ENCODE results near the gene BCDIN3D.

BCDIN3D gene

DNA sequence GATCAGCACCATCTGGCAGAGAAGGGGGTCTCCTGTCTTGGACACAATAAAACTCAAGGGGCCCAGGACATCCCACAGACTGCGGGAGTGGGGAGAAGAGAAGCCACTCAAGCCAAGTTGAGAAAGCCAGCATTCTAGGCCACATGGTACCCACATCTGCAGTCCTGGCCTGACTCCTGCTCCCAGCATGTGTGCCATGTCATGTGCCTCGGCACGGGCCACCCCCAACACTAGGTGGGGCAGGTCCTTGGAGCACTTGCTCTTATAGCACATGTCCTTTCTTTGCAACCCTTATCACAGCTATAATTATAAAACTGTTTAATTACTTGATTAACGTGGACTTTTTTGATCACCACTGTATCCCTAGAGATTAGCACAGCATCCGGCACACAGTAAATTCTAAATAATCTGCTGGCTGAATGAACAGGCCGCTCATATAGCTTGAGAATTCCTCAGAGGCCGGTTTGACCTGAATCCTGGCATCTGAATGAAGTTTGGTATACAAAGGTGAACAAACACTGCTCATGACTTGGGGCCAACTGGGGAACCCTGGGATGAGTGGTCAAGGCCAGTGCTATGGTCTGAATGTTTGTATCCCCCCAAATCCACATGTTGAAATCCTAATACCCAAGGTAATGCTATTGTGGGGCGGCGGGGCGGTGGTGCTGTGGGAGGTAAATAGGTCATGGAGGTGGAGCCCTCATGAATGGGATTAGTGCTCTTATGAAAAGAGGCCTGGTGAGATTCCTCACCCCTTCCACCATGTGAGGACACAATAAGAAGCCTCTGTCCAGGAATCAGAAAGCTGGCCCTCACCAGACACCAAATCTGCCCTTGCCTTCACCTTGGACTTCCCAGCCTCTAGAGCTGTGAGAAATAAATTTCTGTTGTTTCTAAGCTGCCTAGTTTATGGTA, 21.3 kb downstream of the BCDIN3D start:
- TF ChIP-seq, protein P1, sequence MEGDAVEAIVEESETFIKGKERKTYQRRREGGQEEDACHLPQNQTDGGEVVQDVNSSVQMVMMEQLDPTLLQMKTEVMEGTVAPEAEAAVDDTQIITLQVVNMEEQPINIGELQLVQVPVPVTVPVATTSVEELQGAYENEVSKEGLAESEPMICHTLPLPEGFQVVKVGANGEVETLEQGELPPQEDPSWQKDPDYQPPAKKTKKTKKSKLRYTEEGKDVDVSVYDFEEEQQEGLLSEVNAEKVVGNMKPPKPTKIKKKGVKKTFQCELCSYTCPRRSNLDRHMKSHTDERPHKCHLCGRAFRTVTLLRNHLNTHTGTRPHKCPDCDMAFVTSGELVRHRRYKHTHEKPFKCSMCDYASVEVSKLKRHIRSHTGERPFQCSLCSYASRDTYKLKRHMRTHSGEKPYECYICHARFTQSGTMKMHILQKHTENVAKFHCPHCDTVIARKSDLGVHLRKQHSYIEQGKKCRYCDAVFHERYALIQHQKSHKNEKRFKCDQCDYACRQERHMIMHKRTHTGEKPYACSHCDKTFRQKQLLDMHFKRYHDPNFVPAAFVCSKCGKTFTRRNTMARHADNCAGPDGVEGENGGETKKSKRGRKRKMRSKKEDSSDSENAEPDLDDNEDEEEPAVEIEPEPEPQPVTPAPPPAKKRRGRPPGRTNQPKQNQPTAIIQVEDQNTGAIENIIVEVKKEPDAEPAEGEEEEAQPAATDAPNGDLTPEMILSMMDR (IDR thresholded peaks at IDR 0.05; ENCODE audit: extremely low read depth, insufficient read depth, missing control alignments) = no peak
- in situ Hi-C loops (cut with MboI; ENCODE audit: low pct_unique_long_range_greater_than_20kb, low sequenced_read_pairs, unreplicated experiment) = no loop called here
- no peak for DNase-seq (ENCODE audit: low spot score)

DNA sequence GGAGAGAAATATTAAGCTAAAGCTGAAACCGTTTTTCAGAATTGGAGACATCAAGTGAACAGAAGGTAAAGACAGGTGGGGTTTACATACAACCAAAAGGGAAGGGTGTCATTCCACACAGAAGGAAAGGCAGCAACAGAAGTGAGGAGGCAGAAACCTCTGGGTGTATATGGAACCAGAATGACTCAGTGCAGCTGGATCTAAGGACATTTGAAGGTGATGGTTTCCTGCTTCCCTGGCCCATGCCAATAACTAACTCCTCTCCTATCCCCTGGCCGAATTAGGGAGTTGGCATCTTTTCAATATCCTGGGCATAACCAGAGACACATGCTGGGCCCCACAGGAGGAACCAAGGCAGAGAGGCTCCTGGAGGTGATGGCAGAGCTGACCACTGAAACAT, 23.1 kb downstream of the BCDIN3D start:
- DNase-seq (ENCODE audit: low spot score) = no peak
- TF ChIP-seq, protein P1 (IDR thresholded peaks at IDR 0.05; ENCODE audit: extremely low read depth, insufficient read depth, missing control alignments) = no peak
- in situ Hi-C loops (cut with MboI; ENCODE audit: low pct_unique_long_range_greater_than_20kb, low sequenced_read_pairs, unreplicated experiment) = no loop called here

- no peak for DNase-seq (ENCODE audit: low spot score)
- in situ Hi-C loops (cut with MboI; ENCODE audit: low pct_unique_long_range_greater_than_20kb, low sequenced_read_pairs, unreplicated experiment) = no loop called here
- TF ChIP-seq, protein P1 (IDR thresholded peaks at IDR 0.05; ENCODE audit: extremely low read depth, insufficient read depth, missing control alignments) = no peak
These were observed 24.5 kb downstream of the BCDIN3D start for GRCh38 chr12:49818241-49818895.

GRCh38 chr12:49813131-49813530, 29.8 kb downstream of the BCDIN3D start:
- DNase-seq (ENCODE audit: low spot score) = no peak
- in situ Hi-C loops (cut with MboI; ENCODE audit: low pct_unique_long_range_greater_than_20kb, low sequenced_read_pairs, unreplicated experiment) = no loop called here
- TF ChIP-seq, protein P1 (IDR thresholded peaks at IDR 0.05; ENCODE audit: extremely low read depth, insufficient read depth, missing control alignments) = no peak

GRCh38 chr12:49811961-49812401, 30.9 kb downstream of the BCDIN3D start:
- DNase-seq (ENCODE audit: low spot score) = no peak
- in situ Hi-C loops (cut with MboI; ENCODE audit: low pct_unique_long_range_greater_than_20kb, low sequenced_read_pairs, unreplicated experiment) = no loop called here
- TF ChIP-seq, protein P1 (IDR thresholded peaks at IDR 0.05; ENCODE audit: extremely low read depth, insufficient read depth, missing control alignments) = no peak

GRCh38 chr12:49811136-49811535, 31.8 kb downstream of the BCDIN3D start:
- DNase-seq (ENCODE audit: low spot score) = no peak
- TF ChIP-seq, protein P1 (IDR thresholded peaks at IDR 0.05; ENCODE audit: extremely low read depth, insufficient read depth, missing control alignments) = no peak
- in situ Hi-C loops (cut with MboI; ENCODE audit: low pct_unique_long_range_greater_than_20kb, low sequenced_read_pairs, unreplicated experiment) = no loop called here
